GM03348 (cell line): ENCODE measurements around the gene FRA10AC1.
"Not testable (repeated sequence)": the region's sequence is repeated elsewhere in the genome, so short reads cannot be mapped to it uniquely, and the experiment has no call there.

Experiments used
- DNase-seq: peaks from one replicate; pipeline ENCODE4 v3.0.0; 2012; ENCODE audit warnings: low spot score

Gene FRA10AC1

DNA sequence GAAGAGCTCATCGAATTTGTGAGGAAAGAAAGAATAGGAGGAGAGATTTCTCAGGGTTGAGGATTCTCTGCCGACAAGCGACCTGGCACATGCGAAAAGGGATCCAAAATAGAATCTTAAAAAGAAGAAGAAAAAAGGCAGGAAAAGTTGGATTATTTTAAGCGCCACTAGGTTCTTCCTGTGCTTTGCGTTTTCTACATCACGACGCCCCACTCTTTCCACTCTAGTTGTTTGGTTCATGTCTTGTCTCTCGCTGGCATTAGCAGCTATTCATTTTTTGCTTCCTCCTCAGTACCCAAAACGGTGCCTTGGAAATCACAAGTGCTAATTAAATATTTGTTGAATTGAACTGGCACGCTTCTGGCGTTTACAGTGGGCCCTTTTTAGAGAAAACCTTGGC lies 674 bp upstream of the FRA10AC1 start:
- DNase-seq, result peak; percentile 23

DNA sequence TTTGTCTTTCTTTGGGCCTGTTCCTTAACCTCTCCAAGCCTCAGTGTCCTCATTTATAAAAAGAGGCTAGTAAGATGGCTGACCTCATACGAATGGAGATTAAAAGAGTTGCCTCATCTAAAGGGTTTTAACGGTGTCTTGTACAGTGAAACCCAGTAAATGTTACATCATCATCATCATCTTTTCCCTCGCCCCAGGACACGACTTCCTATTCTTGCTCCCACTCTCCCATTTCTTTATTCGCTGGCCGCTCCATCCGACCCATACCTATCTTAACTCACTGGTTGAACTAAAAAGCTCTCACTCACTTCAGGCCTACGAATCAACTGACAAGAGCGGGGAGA lies 554 bp downstream of the FRA10AC1 start:
- peak; percentile 49 for DNase-seq

DNA sequence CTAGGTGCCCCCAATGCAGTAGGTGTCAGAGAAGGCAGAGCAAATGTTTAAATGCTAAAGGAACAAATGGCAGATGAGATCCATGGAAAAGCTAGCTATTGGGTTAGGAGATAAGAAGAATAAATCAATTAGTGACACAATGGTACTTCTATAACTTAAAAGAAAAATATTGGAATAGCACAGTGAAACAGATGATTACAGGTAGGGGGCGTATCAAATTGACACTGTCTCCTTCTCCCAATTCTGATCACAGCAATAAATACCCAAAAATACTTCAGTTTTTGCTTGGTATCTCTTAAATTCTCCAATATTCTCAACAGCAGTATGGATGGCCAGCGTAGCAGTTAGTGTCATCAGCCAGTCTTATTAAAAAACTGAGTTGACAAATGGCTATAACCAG lies 5.2 kb downstream of the FRA10AC1 start:
- no peak for DNase-seq

DNA sequence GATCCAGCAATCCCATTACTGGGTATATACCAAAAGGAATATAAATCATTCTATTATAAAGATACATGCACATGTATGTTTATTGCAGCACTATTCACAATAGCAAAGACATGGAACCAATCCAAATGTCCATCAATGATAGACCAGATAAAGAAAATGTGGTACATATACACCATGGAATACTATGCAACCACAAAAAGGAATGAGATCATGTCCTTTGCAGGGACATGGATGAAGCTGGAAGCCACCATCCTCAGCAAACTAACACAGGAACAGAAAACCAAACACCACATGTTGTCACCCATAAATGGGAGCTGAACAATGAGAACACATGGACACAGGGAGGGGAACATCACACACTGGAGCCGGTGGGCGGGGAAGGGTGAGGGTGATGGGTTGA lies 5.8 kb downstream of the FRA10AC1 start:
- DNase-seq, result not testable (repeated sequence)

DNA sequence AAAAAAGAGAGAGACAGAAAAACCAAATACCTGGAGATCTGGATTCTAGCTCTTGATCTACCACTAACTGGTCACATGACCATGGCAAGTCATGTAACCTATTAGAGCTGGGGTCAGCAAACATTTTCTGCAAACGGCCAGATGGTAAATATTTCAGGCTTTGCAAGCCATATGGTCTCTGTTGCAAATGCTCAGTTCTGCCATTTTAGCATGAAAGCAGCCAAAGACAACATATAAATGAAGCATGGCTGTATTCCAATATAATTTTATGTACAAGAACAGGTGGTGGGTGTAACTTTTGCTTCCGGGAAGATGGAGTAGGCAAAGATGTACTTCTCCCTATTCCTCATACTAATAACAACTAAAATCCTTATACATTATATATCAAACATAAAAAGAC lies 6.7 kb downstream of the FRA10AC1 start:
- DNase-seq, result no peak

DNA sequence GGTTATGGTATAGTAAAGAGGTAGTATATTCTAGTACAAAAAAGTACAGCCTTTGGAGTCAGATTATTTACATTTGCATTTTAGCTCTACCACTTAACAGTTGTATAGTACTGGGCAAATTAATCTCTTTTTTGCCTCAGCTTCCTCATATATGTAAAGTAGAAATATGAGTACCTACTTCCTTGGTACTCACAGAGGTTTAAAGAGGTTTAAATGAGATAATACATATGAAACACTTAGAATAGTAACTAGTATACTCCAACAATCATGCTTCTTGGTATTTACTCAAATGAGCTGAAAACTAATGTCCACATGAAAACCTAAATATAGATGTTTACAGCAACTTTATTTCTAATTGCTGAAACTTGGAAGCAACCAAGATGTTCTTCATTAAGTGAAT lies 14.7 kb downstream of the FRA10AC1 start:
- no peak for DNase-seq

DNA sequence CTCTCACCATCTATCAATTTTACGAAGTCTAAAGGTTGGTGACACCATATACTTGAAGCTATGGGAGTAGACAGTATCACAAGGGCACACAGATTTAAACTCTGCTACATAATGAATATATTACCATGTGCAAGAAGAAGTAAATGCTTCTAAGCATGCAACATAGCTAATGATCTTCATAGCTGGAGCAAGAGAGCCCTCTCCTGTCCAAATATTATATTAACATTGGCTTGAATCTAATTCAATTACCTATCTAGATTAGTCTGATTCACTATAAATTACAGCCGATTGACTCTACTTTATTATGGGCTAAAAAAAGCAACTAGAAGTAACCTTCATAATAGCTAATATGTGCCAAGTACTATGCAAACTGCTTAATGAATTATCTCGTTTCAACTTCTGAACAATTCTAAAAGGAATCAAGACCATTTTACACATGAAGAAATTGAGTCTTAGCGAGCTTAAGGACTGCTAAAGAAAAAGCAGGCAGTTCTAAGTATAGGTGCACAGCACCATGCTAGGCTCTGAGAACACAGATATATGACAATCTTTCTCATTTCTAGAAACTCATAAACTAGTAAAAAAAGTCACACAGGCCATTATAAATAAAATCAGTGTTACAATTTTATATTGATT lies 21.9 kb downstream of the FRA10AC1 start:
- DNase-seq, result peak; percentile 35

DNA sequence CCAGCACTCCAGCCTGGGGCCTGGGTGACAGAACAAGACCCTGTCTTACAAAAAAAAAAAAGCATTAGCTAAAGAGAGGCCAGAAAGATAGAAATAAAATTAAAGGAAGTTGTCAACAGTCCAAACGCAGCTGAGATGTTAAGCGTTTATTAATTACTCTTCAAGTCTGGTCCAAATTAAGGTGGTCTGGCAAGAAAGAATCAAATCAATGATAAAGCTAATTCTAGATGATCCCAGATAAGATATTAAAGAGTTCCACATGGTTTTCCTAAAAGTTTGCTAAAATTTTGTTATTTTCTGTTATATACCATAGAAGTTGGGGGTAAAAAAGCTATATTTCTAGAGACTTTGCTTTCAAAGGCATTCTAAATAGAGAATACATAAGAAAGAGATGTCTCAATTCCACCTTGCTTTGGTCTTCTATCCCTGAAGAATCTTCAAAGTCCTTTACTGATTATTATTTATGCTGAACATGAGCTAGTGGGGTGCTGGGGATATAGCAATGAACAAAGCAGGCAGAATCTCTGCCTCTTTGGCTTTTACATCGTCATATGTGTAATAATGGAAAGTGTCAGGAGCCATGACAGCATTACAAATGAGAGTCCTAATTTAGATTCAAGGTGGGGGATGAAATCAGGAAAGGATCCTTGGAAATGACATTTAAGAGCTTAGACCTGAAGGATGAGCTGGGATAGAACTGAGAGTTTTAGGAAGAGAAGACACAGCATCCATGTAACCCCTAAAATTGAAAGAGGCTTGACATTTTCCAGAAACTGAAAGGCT lies 23.4 kb downstream of the FRA10AC1 start:
- DNase-seq, result no peak

DNA sequence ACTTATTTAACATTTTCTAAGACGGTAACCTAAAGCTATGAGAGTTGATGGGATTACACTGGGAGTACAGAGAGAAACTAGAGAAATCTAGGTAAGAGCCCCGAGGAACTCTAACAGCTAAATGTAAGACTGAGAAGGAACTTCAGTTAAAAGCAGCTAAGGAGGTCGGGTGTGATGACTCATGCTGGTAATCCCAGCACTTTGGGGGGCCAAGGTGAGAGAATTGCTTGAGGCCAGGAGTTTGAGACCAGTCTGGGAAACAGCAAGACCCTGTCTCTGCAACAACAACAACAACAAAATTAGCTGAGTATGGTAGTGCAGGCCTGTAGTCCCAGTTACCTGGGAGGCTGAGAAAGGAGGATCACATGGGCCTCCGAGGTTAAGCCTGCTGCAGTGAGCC lies 24.0 kb downstream of the FRA10AC1 start:
- no peak for DNase-seq

DNA sequence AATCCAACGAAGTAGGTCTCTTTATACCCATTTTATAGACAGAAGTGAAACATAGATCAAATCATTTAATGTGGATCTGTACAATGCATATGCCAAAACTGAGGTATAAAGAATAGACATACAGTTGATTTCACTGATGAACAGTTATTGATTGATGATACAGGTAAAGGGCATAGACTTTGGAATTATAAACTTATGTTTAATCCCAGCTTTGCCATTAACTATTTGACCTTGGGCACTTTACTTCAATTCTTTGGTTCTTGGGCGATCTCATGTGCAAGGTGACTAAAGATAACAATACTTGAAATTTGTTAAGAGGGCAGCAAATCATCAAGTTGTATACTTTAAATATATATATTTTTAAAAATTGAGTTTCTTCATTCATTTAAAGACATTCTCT lies 28.6 kb downstream of the FRA10AC1 start:
- DNase-seq, result no peak

DNA sequence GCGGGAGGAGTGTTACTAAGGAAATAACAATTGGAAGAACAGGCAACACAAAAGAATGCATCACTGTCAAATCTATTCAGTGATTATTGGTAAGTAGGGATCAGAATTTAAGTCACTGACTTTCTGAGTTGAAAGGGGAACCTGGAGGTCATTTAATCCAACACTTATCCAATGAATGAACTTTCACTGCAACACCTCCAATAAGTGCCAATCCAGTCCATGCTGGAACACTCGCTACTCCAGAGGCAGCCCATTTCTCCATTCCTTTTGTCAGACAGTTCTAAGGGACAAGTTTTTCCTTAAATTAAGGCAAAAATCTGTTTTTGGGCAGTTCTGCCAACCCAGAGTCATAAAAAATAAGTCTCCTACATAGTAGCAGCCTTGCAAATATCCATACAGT lies 29.5 kb downstream of the FRA10AC1 start:
- no peak for DNase-seq

DNA sequence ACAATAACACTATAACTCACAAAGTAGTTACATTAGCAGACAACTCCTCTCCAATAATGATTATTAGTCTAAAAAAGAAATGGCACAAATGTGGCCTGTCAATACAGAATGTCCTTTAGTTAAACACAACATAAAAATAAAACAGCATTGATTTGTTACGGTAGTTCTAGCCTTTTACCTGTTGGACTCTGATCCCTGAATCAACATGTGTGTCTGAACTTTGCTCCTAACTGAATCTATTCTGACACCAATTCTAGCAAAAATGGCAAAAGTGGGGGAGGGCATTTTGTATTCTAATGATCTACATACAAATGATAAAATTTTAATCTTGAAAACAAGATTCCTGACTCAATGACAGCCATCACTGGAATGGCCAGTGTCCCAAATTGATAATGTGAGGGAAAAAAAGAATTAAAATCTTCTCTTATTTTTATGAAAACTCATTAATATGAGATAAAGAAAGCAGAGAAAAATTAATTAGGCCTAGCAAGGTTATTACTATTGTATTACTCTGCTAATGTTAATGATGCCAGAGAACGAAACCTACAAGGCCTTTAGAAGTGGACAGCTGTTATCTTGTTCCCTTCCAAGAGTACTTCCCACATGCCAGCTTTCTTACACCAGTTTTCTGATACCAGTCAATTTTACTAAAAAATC lies 30.2 kb downstream of the FRA10AC1 start:
- no peak for DNase-seq

DNA sequence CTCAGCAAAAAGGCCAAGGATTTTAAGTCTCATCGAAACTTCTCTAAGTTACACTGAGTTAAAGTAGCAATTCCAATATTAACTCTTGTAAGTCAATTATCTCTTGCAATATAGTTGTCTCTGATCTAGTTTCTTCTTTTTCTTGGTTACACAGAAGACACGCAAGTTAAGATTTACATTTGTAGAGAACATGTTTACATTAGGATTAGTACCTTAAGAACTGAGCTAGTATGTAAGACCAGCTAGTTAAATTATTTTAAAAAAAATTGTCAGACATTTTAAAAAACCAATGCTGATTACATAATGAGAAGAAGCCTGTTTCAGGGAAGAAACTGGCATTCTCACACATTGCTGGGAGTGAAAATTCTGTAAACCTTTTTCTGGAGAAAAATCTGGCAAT lies 31.4 kb downstream of the FRA10AC1 start:
- no peak for DNase-seq

DNA sequence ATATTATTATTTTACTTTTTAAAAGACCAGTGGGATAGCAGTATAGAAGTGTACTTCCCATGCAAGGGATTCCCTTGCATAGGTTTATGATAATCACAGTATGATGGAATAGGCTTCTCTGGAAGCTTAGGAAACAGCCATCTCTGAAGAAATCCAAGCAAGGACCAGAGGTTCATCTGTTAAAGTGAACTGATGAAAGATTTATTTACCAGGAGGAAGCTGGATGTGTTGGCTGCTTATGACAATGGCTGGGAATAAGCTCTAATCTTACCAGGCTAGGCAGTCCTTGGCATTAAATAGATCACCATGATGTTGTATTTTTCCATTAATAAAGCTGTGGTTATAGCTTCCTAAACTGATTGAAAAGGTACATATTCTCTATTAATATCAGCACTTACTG lies 32.0 kb downstream of the FRA10AC1 start:
- DNase-seq, result no peak

DNA sequence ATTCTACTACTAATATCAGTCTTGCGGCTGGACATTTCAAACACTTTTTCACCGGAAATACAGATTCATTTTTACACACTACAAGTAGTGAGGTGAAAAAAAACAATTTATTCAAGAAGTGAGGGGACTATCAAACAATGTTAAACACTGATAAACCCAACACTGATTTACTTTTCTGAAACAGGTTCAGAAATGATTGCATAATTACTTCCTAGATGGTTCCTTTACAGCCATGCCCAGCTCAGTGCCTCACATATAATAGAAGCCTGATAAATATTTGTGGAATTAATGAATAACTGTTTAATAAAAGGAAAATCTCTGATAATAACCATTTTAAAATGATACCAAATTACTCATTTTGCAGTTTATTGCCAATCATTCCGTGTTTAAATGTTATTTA lies 34.6 kb downstream of the FRA10AC1 start:
- no peak for DNase-seq

DNA sequence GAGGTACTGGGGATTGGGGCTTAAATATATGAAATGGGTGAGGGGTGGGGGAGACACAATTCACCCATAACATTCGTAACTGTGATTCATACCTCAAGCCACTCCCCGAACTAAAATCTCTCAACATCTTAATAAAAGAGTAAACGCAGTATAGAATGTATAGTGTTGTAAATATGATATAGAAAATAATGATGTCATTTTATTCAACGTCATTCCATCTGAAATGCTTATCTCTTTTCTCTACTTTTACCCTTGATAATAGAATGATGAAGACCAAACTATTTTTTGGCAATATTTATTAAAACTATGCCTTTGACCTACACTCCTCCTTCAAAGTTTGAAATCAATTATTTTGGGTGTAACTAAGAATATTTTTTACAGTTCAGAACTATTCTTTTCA lies 36.4 kb downstream of the FRA10AC1 start:
- DNase-seq, result no peak

DNA sequence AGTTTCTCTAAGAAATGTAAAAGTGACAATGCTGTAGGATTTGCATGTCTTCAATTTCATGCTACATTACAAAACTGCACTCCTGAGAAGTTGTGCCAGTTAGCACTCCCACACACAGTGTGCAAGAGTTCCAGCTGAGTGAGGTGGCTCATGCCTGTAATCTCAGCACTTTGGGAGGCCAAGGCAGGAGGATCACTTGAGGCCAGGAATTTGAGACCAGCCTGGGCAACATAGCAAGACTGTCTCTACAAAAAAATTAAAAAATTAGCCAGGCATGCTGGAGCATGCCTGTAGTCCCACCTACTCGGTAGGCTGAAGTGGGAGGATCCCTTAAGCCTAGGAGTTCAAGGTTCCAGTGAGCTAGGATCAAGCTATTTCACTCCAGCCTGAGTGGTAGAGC lies 44.6 kb downstream of the FRA10AC1 start:
- no peak for DNase-seq

DNA sequence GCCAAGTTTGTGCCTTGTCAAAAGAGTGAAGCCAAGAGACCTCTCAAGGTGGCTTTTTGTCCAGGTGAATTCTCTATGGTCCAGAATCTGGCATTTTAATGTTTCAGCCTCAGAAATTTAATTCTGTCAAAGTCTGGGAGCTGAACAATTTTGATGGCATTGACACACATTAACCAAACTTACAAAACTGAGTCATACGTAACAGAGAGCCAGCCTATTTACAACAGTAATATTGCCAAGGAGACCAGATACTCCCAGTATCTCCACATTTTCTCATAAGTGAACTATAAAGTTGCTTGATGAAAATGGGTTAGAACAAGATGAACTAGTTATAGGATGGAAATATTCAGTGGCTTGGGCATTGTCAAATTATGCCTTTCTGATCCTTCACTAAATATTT lies 46.2 kb downstream of the FRA10AC1 start:
- DNase-seq, result no peak

DNA sequence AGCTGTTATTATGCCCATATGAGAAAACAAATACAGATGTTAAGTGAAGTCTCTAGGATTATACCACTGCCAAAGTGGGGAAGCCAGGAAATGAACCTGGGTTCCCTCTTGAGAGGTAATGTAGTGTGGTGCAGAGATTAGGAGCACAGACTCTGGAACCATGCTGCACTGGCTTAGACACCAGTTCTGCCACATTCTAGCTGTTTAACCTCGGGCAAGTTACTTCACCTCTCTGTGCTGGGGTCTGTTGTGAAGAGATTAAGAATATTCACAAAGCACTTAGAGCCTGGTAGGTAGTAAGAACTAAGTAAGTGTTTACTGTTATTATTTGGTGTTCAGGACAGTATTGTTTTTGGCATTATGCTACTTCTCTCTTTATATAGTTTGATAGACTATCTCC lies 48.2 kb downstream of the FRA10AC1 start:
- DNase-seq, result no peak

DNA sequence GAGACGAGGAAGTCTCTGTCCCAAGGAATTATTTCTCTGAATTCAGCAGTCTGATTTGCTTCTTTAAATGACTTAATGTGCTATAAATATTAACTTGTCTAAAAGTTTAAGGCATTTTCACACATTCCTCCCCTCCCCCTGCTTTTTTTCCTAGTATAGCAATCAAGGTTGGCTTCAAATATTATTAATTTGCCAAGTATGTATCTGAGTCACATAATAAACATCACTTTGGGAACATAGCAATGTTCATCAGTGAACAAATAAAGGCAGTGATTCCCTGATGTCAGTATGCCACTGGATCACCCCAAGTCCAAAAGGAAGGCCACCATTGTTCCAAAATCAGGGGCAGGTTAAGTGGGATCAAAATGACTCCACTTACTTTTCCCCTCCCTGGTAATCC lies 49.5 kb downstream of the FRA10AC1 start:
- peak; percentile 13 for DNase-seq

DNA sequence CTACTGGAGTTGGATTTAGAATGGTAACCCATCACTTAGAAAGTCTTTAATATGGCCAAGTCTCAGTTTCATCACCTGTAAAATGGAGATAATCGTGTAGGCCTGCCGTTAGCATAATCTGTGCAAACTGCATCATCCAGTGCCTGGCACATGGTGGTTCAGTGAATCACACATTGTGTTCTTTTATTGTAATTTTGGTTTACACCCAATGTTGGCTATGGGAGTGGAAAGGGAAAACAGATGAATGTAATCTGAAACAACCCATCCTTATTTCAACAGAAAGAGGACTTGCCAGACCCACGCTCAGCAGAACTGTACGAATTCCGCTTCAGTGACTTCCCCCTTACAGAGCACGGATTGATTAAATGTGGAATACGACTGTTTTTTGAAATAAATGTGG lies 62.6 kb downstream of the FRA10AC1 start:
- no peak for DNase-seq

DNA sequence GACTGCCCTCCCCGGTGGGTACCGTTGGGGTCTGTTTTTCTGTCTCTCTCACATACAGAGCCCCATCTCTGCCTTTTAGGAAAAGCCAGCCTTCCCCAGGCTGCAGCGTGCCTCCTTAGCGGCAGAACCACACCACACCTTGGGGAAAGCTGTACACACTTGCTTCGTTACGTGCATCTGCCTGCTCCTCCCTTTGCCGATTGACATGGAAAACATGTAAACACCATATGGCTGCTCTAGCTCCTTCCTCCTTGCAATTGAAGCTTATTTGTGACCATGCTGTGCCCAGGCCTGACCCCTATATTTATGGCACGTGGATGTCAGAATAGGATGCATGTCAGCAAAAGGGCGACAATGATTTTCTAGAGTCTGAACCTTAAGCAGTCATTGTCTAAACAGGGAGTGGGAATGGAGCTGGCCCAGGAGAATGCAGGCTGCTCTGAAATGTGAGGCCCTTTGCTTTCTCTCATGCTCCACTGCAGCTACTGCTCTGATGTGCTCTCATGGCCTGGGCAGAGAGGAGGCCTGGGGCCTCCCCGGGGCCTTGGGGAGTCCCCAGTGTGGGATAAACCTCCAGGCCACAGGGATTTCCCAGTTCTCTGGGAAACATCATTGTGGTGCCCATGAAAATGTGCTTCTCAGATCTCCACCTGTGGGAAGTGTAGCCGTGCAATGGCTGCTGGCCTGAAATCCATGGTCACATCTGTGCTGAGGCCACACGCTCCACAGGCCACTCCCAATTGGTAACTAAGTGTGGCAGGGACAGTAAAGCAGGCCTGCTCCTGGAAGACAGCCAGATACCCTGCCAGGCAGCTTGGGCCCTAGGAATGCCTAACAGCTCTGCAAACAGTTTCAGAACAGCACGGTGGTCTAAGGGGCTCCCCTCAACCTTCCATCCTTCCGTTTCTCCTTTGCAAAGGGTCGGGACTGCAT lies 71.5 kb downstream of the FRA10AC1 start:
- DNase-seq, result no peak
